Hepatocyte (in vitro differentiated cells): ENCODE data around the gene STAP1. TPM values are rescaled to one million over a fixed set of nuclear protein-coding genes. Genes with fewer than 3 reads are reported as not detected.

ENCODE experiments used
- DNase-seq: peaks from one replicate; pipeline ENCODE4 v3.0.0-alpha.2; 2016; ENCODE audit warnings: low spot score
- H2AFZ ChIP-seq: fragments of 200-600 bp; sonication (generic); 2 replicates; pipeline ENCODE4 v1.6.0; 2016; ENCODE audit warnings: antibody characterized with exemption, mild to moderate bottlenecking
- H3K27ac ChIP-seq: fragments of 200-600 bp; sonication (generic); 2 replicates; pipeline ENCODE4 v1.5.1; 2016; ENCODE audit warnings: mild to moderate bottlenecking
- H3K27me3 ChIP-seq: fragments of 200-600 bp; sonication (generic); 2 replicates; pipeline ENCODE4 v1.6.1; 2016
- H3K36me3 ChIP-seq: fragments of 200-600 bp; sonication (generic); replicated peaks from 2 replicates; pipeline ENCODE4 v1.5.1; 2016; ENCODE audit warnings: low read depth; ENCODE audit not compliant: insufficient read depth
- H3K4me1 ChIP-seq: fragments of 200-600 bp; sonication (generic); 2 replicates; pipeline ENCODE4 v1.5.1; 2016; ENCODE audit warnings: mild to moderate bottlenecking, moderate library complexity; ENCODE audit not compliant: insufficient read depth
- H3K4me2 ChIP-seq: fragments of 200-600 bp; sonication (generic); 2 replicates; pipeline ENCODE4 v1.6.0; 2016
- H3K4me3 ChIP-seq: fragments of 200-600 bp; sonication (generic); 2 replicates; pipeline ENCODE4 v1.5.1; 2016; ENCODE audit warnings: mild to moderate bottlenecking
- H3K79me2 ChIP-seq: fragments of 200-600 bp; sonication (generic); 2 replicates; pipeline ENCODE4 v1.6.0; 2017; ENCODE audit warnings: mild to moderate bottlenecking
- H3K9me2 ChIP-seq: fragments of 200-600 bp; sonication (generic); replicated peaks from 2 replicates; pipeline ENCODE4 v1.6.0; 2017; ENCODE audit warnings: mild to moderate bottlenecking; ENCODE audit not compliant: insufficient read depth
- H3K9me3 ChIP-seq: fragments of 200-600 bp; sonication (generic); 2 replicates; pipeline ENCODE4 v1.5.1; 2016; ENCODE audit warnings: low read depth, mild to moderate bottlenecking
- H4K20me1 ChIP-seq: fragments of 200-600 bp; sonication (generic); 2 replicates; pipeline ENCODE4 v1.6.0; 2016; ENCODE audit warnings: mild to moderate bottlenecking; ENCODE audit not compliant: insufficient read depth, poor library complexity, severe bottlenecking
- EZH2 ChIP-seq: fragments of 200-600 bp; sonication (generic); IDR thresholded peaks from 2 replicates; pipeline ENCODE4 v1.6.1; 2016; ENCODE audit warnings: antibody characterized with exemption, mild to moderate bottlenecking, borderline replicate concordance
- EZH2phosphoT487 ChIP-seq: fragments of 200-600 bp; sonication (generic); IDR thresholded peaks from one replicate; pipeline ENCODE4 v1.6.1; 2018; ENCODE audit warnings: antibody characterized with exemption, mild to moderate bottlenecking, low read depth, moderate library complexity; ENCODE audit not compliant: unreplicated experiment, severe bottlenecking
- WGBS: methylation state at CpG from one replicate; pipeline ENCODE4 v1.1.6; 2016; ENCODE audit warnings: low lambda C conversion rate; ENCODE audit errors: missing lambda C conversion rate; 5-methylcytosine and 5-hydroxymethylcytosine counted together
- polyA plus RNA-seq: library from polyadenylated mRNA; unstranded; fragments of >200 nt; fragmentation: Nextera tagmentation; extraction: Ambion mirVana; gene quantifications from 2 replicates; pipeline ENCODE4 v1.2.1, GENCODE V29; 2016
- total RNA-seq: library from RNA; depleted of rRNA; stranded (reverse); fragments of >200 nt; gene quantifications from 2 replicates; pipeline ENCODE4 v1.2.3, GENCODE V29; 2014
- TF ChIP-seq, protein P1 (sequence below): fragments of 200-600 bp; sonication (generic); IDR thresholded peaks from 2 replicates; pipeline ENCODE4 v1.5.1; 2016; ENCODE audit warnings: antibody characterized with exemption, mild to moderate bottlenecking; ENCODE audit not compliant: poor library complexity

STAP1 gene
- total and polyA plus RNA-seq, 2 experiments from 2014 or later: not detected

DNA sequence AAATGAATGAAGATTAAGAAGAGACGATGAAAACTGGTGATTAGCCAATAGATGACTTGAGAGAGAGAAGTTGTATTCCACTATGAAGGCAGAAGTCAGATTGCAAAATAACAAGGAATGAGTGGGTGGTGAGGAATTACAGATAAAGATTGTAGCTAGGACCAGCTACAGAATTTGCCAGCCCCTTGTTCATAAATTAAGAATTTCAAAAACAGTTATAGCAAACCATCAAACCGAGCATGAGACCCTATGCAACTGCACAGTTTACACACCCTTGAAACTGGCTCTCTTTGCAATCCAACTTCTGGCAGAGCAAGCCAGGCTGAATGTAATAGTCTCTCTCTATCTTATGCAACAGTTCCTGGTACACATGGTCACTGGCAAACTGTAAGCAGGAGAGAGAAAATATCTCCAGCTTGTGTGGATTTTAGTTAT, 35.2 kb downstream of the STAP1 start:
- WGBS: 66% methylated on average over 2 of the region's 2 CpGs
- Histone ChIP-seq H4K20me1 (no peaks in the 10 kb centered on the region), H3K4me3 (no peak overlapping the region), H3K4me2 (peak overlapping the region; percentile 17), H3K36me3 (no peaks in the 10 kb centered on the region), H3K27ac (no peak overlapping the region), H3K9me3 (no peaks in the 10 kb centered on the region), H2AFZ (no peak overlapping the region), H3K9me2 (no peaks in the 10 kb centered on the region), H3K4me1 (no peaks in the 10 kb centered on the region), H3K27me3 (no peaks in the 10 kb centered on the region), H3K79me2 (no peaks in the 10 kb centered on the region)
- TF ChIP-seq EZH2: no peak
- TF ChIP-seq EZH2phosphoT487: no peak
- TF ChIP-seq, protein P1, sequence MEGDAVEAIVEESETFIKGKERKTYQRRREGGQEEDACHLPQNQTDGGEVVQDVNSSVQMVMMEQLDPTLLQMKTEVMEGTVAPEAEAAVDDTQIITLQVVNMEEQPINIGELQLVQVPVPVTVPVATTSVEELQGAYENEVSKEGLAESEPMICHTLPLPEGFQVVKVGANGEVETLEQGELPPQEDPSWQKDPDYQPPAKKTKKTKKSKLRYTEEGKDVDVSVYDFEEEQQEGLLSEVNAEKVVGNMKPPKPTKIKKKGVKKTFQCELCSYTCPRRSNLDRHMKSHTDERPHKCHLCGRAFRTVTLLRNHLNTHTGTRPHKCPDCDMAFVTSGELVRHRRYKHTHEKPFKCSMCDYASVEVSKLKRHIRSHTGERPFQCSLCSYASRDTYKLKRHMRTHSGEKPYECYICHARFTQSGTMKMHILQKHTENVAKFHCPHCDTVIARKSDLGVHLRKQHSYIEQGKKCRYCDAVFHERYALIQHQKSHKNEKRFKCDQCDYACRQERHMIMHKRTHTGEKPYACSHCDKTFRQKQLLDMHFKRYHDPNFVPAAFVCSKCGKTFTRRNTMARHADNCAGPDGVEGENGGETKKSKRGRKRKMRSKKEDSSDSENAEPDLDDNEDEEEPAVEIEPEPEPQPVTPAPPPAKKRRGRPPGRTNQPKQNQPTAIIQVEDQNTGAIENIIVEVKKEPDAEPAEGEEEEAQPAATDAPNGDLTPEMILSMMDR: no peak
- DNase-seq: peak; percentile 10

DNA sequence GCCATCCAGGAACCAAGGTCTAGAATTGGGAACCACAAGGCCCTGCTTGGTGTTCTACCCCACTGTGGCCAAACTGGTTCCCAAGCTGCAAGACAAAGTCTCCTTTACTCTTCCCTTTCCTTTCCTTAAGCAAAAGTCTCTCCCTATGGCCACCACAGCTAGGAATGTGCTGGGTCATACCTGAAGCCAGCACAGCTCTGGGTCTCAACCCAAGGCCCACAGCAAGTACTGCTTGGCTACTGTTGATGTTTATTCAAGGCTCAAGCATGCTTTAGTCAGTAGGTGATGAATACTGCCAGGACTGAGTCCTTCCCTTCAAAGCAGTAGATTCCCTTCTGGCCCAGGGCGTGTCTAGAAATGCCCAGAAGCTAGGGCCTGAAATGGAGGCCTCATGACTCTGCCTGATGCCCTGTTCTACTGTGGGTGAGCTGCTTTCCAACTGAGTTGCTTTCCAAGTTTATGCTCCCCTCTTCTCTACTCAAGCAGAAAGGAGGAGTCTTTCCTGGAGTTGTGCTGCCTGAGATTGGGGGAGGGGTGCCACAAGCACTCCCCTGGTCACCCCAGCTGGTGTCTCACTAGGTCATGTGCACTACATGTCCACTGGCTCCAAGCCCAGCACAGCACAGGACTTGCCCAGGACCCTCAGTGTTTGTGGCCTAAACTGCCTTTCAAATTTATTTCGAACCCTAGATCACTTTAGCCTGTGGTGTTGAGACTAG, 44.9 kb downstream of the STAP1 start:
- no peaks in the 10 kb centered on the region for H4K20me1 ChIP-seq
- DNase-seq: no peak
- 94% methylated on average over 2 of the region's 2 CpGs for WGBS
- no peaks in the 10 kb centered on the region for H3K9me3 ChIP-seq
- H3K9me2 ChIP-seq: no peaks in the 10 kb centered on the region
- no peaks in the 10 kb centered on the region for H3K27me3 ChIP-seq
- H3K4me2 ChIP-seq: no peak overlapping the region
- no peak overlapping the region for H3K27ac ChIP-seq
- no peaks in the 10 kb centered on the region for H3K79me2 ChIP-seq
- no peak overlapping the region for H3K4me3 ChIP-seq
- TF ChIP-seq, protein P1: no peak
- no peak for TF ChIP-seq EZH2
- no peak for TF ChIP-seq EZH2phosphoT487
- H3K4me1 ChIP-seq: no peaks in the 10 kb centered on the region
- H3K36me3 ChIP-seq: no peaks in the 10 kb centered on the region
- H2AFZ ChIP-seq: no peak overlapping the region

DNA sequence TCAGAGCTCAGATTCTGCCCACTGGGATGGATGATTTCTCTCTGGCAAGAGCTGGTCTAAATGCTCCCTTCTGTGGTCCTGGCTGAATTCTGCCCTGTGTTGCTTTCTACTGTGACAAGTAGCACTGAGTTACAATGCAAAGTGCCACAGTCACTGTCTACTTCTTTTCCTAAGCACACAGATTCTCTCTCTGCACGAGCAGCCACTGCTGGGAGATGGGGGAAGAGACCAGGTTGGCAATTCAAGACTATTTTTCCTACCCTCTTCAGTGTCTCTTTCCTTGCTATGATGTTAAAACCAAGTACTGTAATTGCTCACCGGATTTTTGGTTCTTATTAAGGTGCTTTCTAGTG, 45.5 kb downstream of the STAP1 start:
- no peaks in the 10 kb centered on the region for H3K79me2 ChIP-seq
- no peak overlapping the region for H2AFZ ChIP-seq
- no peak for DNase-seq

More for the DNA sequence above, 45.5 kb downstream of the STAP1 start:
- H3K27me3 ChIP-seq: no peaks in the 10 kb centered on the region
- TF ChIP-seq, protein P1: no peak
- no peak for TF ChIP-seq EZH2phosphoT487
- TF ChIP-seq EZH2: no peak
- H3K4me2 ChIP-seq: no peak overlapping the region
- H3K4me1 ChIP-seq: no peaks in the 10 kb centered on the region
- H3K27ac ChIP-seq: no peak overlapping the region
- no peaks in the 10 kb centered on the region for H3K9me3 ChIP-seq
- no peaks in the 10 kb centered on the region for H3K9me2 ChIP-seq
- no peaks in the 10 kb centered on the region for H4K20me1 ChIP-seq
- 86% methylated on average over 2 of the region's 2 CpGs for WGBS
- no peaks in the 10 kb centered on the region for H3K36me3 ChIP-seq
- no peak overlapping the region for H3K4me3 ChIP-seq
